ENCODE results near the gene PTPRD.

The PTPRD gene

DNA sequence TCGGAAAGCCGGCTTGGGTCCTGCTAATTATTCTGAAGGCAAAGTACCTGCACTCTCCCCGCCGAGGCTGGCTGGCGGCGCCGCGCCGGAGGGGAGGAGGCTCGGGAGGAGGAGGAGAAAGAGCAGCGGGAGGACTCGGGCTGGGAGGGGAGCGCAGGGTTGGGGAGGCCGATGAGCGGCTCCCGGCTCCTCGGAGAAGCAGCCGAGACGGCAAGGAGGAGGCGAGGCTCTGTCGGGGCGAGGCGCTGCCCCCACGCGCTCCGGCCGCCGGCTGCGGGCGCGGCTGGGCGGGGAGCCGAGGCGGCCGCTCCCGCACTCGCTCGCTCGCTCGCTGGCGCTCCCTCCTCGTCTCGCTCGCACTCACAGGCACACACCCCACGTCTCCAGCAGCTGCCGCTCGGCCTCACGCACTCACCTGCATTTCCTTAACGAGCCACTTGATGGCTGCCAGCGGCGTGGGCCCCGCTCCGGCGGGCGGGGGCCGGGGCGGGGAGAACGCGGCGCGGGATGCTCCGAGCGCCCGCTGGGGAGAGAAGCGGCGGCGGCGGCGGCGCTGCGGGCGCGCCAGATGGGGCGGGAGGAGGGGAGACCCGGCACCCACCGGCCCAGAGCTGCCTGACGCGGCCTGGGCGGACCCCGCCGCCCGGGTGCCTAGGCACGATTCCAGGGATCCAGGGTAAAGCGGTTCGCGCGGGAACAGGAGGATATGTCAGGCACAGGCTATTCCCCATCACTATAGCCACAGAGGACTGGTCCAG, at the start of gene PTPRD:
Gene PTPRD (minus strand): TSS at position 362 of the 758 bp plus-strand sequence.
- no peak for DNase-seq (ENCODE audit: extremely low read depth in 1 of 2, low read depth in 1 of 2)

DNA sequence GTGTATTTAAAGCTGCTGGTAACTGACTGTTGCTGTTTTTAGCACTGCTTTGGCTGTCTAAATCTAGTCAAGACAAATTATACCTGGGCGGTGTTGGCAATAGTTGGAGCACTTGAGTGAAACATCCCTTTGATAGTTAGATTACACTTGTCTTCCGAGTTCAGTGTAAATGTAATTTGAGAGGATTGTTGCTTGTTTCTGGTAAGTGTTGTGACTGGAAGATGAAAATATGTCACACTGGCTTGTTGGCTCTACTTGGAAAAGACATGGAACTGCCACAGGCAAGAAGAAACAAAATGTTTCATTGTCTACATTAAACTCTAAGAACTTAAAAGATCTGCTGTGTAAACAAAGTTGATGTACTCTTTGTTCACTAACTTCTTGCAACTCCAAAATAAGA, 49.2 kb upstream of the PTPRD start:
- DNase-seq (ENCODE audit: extremely low read depth in 1 of 2, low read depth in 1 of 2) = no peak

DNA sequence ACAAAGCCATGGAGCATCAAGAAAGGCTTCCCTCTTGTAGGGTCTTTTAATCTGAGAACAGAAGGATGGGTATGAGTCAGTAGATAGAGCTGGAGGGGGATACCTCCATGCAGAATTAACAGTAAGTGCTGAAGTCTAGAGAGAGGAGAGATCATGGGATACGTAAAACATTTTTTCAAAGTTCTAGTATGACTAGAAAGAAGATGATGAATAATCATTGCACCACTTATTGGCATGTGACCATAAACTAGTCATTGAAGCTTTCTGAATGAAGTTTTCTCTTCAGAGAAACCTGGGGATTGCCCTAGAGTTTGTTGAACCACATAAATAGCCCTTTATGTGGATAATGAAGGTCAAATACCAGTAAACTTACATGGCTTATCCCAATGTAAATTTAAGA, 48.6 kb upstream of the PTPRD start:
- no peak for DNase-seq (ENCODE audit: extremely low read depth in 1 of 2, low read depth in 1 of 2)

DNA sequence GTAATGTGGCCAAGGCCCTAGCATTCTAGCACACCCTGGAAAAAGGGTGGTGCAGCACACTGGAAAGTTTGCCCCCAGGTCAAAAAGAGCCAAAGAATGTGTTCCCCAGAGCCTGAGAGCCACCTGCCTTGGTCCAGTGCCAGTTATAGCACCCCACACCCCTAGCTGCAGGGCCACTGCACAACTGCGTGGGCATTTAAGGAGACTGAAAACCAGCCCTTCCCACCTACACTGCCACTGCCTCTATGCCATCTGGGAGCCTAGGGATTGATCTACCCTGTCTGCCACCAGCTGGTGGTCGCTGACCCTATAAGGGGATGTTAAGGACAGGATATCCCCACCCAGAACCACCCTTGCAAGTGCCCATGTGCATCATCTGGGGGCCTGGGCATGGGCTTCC, 38.2 kb upstream of the PTPRD start:
- DNase-seq (ENCODE audit: extremely low read depth in 1 of 2, low read depth in 1 of 2) = no peak

DNA sequence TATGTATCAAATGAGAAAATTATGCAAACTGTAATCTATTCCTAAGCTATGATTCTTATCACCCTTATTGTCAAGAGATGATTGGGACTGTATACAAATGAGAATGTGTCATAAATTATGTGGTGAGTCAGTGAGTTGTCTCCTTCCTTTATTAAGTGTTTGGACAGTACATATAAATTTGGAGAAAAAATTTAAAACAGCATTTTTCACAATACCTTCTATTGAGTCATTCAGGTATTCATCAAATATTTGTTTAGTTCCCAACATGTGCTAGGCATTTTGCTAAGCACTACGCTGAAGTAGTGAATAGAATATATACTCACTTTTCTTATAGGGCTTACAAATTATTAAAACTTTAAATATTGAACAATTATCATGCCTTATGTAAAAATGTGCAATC, 36.3 kb upstream of the PTPRD start:
- no peak for DNase-seq (ENCODE audit: extremely low read depth in 1 of 2, low read depth in 1 of 2)

DNA sequence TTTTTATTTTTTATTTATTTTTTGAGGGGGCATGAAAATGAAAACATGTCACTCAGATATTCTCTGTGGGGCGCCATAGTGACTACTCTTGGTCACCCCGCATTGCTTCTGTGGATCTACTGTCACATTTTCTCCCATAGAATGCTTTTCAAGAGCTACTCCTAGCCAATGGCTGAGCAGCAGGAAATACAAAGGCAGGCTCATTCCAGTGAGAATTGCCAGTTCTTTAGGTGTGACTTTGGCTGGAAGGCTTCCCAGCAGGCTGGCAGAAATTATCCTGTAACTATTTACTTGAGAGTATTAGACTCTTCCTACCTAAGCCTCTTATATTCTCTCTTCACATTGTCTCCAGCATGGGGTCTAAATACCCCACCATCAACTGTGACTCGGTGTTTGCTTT, 21.0 kb upstream of the PTPRD start:
- DNase-seq (ENCODE audit: extremely low read depth in 1 of 2, low read depth in 1 of 2) = no peak

DNA sequence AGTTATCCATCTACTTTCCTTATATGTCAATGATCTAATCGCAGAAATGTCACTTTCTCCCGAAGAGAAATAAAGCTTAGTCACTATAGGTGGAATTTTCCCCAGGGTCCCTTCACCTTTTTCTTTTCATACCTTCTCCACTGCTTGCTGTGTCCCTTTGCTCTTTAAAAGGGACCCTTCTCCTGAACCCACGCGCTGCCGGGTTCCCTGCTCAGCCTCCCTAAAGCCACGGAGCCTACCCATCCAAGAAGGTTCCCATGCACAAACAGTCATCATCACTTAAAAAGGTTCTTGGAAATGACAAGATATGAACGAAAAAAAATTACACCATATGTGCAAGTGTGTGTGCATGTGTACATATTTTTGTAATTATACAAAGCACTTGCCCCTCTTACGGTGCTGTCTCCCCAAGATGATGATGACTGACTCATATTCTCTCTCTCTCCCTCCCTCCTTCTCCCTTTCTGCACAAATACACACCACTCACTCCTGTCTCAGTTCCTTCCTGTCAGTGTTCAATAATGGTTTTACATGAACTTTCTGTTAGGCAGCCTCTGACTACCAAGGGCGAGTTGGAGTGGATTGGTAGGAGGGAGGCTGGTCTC, 1.5 kb upstream of the PTPRD start:
- no peak for DNase-seq (ENCODE audit: extremely low read depth in 1 of 2, low read depth in 1 of 2)

DNA sequence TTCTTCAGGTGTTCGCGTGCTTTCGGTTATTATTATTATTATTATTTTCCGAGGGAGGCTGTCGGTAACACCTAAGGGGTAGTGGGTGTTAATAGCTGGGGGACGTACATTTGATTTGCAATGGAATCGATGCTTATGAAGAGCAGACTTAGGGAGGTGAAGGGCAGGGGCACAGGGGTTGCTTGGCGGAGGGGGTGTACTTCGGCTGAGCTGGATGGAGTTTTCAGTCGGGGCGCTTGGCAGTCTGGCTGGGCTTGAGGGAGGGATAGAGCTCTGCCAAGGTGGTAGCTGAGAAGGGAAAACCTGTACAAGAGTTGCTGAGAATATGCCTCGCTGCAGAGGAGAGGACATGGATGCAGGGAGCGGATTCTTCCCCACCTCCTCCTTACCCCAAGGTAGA, 617 bp upstream of the PTPRD start:
- DNase-seq (ENCODE audit: extremely low read depth in 1 of 2, low read depth in 1 of 2) = no peak

DNA sequence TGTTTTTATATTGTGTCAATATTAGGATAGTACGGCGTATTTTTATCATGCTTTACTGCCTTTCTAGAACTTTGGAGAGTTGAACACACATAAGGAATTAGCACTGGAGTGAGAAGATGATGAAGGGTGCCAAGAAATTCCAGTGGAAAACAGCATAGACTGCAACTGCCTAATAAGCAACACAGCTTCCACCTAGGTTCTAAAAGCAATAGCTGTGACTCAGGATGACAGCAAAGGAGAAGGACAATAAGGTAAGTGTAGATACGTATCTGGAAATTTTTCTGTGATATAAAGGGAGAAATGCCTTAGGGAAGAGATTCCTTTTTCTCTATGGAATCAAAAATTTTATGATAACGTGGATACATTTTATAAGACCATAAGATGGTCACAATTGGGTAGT, 7.4 kb downstream of the PTPRD start:
- DNase-seq (ENCODE audit: extremely low read depth in 1 of 2, low read depth in 1 of 2) = no peak

DNA sequence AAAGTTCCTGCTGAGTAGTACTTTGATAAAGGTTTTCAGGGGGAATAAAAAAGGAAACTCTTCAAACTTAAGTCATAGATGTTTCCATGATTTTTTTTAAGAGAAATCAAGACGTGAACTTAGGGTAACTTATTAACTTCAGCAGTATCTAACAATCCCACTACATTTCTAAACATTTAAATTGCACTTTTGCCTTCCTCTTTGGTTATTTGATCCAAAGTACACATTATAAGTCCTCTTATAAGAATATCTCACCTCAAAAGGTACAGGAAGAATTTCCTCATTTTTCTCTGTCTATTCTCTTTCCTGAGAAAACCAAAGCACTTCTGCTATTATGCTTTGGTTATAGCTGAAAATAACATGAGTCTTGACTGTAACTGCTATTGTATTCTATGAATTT, 7.9 kb downstream of the PTPRD start:
- no peak for DNase-seq (ENCODE audit: extremely low read depth in 1 of 2, low read depth in 1 of 2)

DNA sequence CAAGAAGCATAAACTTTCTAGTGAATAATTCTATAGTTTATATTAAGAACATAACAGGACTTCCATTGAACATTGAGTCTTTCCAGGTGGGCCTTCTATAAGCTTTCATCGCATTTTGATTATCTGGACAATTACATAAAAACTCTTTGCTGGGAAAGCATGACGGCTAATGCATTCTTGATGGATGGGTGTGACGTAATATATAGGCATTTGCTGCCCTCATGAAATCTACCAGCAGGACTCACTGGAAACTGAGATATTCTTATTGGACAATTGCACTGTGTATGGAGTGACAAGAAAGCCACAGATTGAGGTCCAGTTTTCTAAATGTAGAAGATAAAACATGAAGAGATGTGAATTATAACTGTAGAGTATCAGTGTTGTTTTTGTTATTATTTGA, 15.0 kb downstream of the PTPRD start:
- DNase-seq (ENCODE audit: extremely low read depth in 1 of 2, low read depth in 1 of 2) = no peak

DNA sequence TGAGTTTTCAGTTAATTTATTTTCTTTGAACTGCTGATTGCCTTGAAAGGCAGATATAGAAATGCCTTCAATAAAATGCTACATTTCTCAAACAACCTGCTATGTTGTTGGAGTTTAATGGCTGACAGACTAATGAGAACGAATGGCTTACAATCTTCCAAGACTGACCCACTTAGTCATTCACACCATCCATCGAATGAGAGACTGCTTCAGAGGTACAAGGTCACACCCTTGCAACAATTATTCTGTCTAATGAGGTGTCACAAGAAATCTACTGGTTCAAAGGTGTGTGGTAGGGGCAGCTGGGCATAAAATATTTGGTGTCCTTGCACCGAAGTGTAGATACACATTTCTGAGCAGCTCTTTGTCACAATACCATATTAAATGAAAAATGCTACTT, 18.3 kb downstream of the PTPRD start:
- DNase-seq (ENCODE audit: extremely low read depth in 1 of 2, low read depth in 1 of 2) = no peak

DNA sequence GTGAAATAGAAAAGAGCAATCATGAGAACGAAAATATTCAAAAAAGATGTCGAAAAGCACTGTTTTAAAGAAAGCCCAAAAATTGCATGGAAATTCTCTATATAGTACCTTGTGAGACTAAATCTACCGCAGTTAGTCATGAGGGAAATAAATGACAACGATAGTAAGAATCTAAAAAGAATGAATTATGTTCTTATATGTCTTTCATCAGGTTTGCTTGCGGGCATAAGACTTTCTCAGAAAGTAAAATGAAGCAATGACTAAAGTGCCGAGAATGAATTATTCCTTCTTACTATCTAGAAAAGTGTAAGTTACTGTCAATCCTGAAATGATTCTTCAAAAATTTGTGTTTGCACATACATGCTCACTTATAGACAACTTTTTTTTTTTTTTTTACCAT, 26.4 kb downstream of the PTPRD start:
- DNase-seq (ENCODE audit: extremely low read depth in 1 of 2, low read depth in 1 of 2) = no peak

DNA sequence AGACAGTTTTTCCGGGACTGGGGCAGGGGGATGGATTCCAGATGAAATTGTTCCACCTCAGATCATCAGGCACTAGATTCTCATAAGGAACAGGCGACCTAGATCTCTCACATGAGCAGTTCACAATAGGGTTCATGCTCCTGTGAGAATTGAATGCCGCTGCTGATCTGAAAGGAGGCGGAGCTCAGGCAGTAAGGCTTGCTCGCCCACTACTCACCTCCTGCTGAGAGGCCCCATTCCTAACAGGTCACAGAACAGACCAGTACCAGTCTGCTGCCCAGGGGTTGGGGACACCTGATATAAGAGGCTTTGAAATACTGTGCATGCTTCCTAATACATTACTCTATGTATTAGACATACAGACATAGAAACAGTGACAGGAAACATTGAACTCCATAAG, 41.1 kb downstream of the PTPRD start:
- no peak for DNase-seq (ENCODE audit: extremely low read depth in 1 of 2, low read depth in 1 of 2)

DNA sequence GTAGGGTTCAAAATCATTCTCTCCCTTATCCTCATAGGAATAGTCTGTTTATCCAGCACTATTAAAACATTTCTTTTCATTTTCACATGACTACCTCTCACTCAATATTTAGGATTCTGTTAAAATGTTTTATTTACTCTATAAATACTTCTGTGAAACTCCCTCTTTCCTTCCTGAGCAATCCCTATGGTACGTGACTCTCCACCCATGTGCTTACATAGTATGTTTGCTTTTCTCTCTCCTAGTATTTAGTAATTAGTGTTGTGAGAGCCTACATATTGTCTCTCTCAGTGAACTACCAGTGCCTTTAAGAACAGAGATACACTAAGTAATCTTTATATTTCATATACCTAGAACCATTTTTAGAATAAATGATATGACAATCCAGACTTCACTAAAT, 46.0 kb downstream of the PTPRD start:
- DNase-seq (ENCODE audit: extremely low read depth in 1 of 2, low read depth in 1 of 2) = no peak

DNA sequence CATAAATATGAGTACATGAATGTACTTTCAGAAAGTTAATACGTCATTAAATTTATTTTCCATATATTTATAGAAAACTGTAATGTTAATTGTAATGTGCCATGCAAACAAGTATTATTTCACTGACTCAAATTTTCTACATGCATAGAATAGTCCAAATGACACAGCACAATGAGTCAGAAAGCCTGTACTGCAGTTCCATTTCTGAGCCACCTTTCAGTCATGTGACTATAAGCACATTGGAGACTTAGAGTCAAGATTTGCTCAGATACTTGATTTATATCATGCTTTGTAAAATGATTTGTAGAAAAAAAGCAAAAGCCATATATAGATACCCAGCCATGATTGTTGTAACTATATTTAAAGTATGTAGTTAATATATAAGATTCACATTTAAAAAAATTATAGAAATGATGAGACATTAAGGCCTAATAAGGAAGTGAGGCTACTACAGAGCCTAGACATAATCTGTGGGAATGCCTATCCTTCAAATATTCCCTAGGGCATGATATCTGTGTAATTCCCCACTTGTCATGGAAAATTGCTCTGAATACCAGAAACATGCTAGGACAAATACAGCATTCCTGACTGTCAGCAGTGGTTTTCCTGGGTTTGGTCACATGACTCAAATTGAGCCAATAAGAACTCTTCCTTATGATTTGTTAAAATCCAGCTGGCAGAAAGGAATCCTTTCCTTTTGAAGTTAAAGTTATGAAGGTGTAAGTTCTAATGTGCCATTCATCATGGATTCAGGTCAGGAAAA, 50.0 kb downstream of the PTPRD start:
- DNase-seq (ENCODE audit: extremely low read depth in 1 of 2, low read depth in 1 of 2) = no peak

DNA sequence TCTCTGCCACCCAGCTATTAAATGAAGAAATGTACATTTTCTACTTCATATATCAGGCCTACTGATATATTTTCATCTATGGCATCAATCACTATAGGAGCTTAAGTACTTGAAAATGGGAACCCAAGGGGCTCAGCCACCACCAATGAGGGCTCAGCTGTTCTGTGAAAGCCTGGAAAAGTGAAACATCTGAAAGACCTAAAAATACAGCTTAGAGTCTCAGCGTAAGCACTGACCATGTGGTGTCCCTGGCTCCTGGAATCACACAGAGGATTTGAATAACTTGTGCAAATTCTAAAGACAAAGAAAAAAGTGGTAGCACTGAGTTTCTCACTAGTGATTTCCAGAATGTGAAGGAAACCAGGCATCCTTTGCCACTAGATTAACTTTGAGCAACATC, 64.5 kb downstream of the PTPRD start:
- no peak for DNase-seq (ENCODE audit: extremely low read depth in 1 of 2, low read depth in 1 of 2)

DNA sequence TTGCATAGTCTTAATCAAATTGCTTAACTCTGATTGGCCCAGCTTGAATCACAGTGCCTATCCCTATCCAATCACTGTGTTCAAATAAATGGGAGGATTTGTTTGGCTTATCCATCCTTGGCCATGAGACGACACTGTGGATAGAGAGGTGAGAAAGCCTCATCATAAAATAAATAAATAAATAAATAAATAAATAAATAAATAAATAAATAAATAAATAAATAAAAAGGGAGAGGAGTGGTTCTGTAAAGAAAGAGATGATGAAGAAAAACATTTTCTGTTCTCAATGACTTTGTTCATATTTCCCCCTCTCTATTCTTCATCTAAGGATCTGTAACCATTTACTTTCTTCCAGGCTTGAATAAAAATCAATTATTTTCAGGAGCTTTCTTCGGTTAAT, 74.7 kb downstream of the PTPRD start:
- no peak for DNase-seq (ENCODE audit: extremely low read depth in 1 of 2, low read depth in 1 of 2)

DNA sequence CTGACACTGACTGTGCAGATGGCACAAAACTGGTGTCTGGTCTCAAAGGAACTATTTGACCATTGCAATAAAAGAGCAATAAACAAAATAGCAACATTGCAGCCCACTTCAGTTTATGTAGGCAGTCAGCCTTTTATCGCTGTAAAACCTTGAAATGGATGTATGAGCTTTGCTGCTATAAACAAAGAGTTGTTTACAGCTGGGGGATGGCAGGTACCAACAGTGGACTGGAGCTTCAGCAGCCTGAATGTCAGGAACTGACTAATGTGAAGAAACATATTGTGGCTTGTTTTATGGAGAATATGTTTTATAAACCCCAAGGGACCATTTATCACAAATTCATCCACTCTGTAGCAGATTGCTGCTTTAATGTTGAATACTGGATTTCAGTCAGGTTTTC, 78.0 kb downstream of the PTPRD start:
- DNase-seq (ENCODE audit: extremely low read depth in 1 of 2, low read depth in 1 of 2) = no peak

DNA sequence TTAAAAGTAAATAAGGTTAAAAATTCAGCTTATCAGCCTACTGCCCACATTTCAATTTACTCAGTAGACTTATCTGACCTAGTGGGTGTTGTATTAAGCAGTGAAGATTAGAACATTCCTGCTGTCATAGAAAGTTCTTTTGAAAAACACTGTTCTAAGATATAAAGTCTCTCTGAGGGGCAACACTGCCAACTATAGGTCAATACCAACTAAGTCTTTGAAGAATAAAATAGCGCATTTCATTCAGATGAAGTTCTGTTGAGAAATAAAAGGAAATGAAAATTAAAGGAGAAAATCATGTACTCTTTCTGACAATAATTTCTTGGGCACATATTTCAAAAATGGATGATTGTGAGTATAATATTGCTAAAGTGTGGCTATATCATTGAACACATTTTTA, 86.8 kb downstream of the PTPRD start:
- DNase-seq (ENCODE audit: extremely low read depth in 1 of 2, low read depth in 1 of 2) = no peak

DNA sequence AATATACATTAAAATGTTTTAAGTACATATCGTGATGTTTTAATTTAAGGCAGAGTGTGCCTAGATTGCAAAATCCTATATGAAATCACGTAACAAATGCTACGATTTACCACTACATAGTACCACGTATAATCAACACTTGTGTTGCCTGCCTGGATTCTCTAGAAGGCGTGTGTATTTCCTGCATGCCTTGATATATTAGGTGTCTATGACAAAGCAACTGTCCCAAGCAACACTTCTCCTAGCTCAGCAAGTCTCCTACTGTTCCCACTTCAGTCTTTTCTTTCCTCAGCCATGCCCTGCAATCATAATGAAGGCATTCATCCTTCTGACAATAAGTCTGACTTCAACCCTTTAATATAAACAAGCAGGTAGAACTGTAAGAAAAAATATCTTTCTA, 89.6 kb downstream of the PTPRD start:
- DNase-seq (ENCODE audit: extremely low read depth in 1 of 2, low read depth in 1 of 2) = no peak

DNA sequence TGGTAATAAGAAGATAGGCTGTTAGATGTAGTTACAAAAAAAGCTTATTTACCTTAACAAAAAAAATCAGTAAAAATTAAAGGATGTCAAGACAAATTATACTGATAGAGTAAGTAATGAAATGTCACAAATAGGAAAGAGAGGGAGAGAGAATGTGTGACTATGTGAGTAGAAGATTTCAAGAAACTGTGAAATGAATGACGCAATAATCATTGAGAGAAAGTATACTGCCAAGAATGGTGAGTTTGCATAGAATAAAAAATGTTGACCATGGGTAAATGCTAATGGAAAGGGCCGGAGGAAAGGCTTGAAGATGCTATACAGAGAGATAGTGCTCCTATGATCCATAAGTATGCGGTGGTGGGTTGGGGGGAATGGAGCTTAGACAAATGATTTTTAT, 100.7 kb downstream of the PTPRD start:
- DNase-seq (ENCODE audit: extremely low read depth in 1 of 2, low read depth in 1 of 2) = no peak

Data from activated CD8-positive, alpha-beta memory T cell treated with anti-CD3 and anti-CD28 coated beads for 1 hour (primary cell).